Muscle layer of duodenum (tissue), 2 donors: ENCODE results near the gene SFRP2.

Experiments used
- H3K27ac ChIP-seq: one replicate; pipeline ENCODE4 v1.7.0; 2013; ENCODE audit warnings: mild to moderate bottlenecking, low read length
- H3K27me3 ChIP-seq: one replicate; pipeline ENCODE4 v1.7.0; 2013; ENCODE audit warnings: low read depth, mild to moderate bottlenecking, control low read depth, low read length
- H3K36me3 ChIP-seq, 2 donors: one replicate each; pipeline ENCODE4 v1.7.0; 2013; ENCODE audit warnings: low read length in 2 of 2, control low read depth in 1 of 2, mild to moderate bottlenecking in 1 of 2; ENCODE audit not compliant: insufficient read depth in 2 of 2, control insufficient read depth in 1 of 2
- H3K4me1 ChIP-seq, 2 donors: one replicate each; pipeline ENCODE4 v1.7.0; 2013; ENCODE audit warnings: low read length in 2 of 2, mild to moderate bottlenecking in 2 of 2, control low read depth in 1 of 2, moderate library complexity in 1 of 2; ENCODE audit not compliant: insufficient read depth in 2 of 2, control insufficient read depth in 1 of 2
- H3K4me3 ChIP-seq, 2 donors: one replicate each; pipeline ENCODE4 v1.7.0; 2013; ENCODE audit warnings: low read length in 2 of 2, low read depth in 1 of 2, mild to moderate bottlenecking in 1 of 2
- H3K9me3 ChIP-seq, 2 donors: one replicate each; pipeline ENCODE4 v1.7.0; 2013; ENCODE audit warnings: low read length in 2 of 2, control low read depth in 1 of 2, mild to moderate bottlenecking in 1 of 2; ENCODE audit not compliant: control insufficient read depth in 1 of 2
- donor health status: healthy.

SFRP2 gene

GRCh38 chr4:153784166-153784699 lies 4.7 kb downstream of the SFRP2 start:
- Histone ChIP-seq H3K4me1 (peaks cover 0 to 12% of the 10 kb centered on the region in 2 donors), H3K36me3 (no peaks in the 10 kb centered on the region), H3K27me3 (peaks cover 22% of the 10 kb centered on the region), H3K9me3 (no peaks in the 10 kb centered on the region), H3K27ac (no peak overlapping the region), H3K4me3 (no peak overlapping the region)

- Histone ChIP-seq H3K27ac (no peak overlapping the region), H3K4me3 (no peak overlapping the region), H3K27me3 (peaks cover 5% of the 10 kb centered on the region), H3K4me1 (no peaks in the 10 kb centered on the region), H3K9me3 (no peaks in the 10 kb centered on the region), H3K36me3 (no peaks in the 10 kb centered on the region)
Observed at GRCh38 chr4:153782581-153782980, 6.3 kb downstream of the SFRP2 start.

- Histone ChIP-seq H3K36me3 (no peaks in the 10 kb centered on the region), H3K4me3 (no peak overlapping the region), H3K4me1 (no peaks in the 10 kb centered on the region), H3K27me3 (no peaks in the 10 kb centered on the region), H3K27ac (no peak overlapping the region), H3K9me3 (no peaks in the 10 kb centered on the region)
Observed at GRCh38 chr4:153781717-153782416, 7.0 kb downstream of the SFRP2 start.

GRCh38 chr4:153781280-153781679 lies 7.6 kb downstream of the SFRP2 start:
- no peaks in the 10 kb centered on the region for H3K27me3 ChIP-seq
- no peak overlapping the region for H3K27ac ChIP-seq
- no peak overlapping the region for H3K4me3 ChIP-seq
- no peaks in the 10 kb centered on the region for H3K36me3 ChIP-seq
- no peaks in the 10 kb centered on the region for H3K9me3 ChIP-seq
- H3K4me1 ChIP-seq, result no peaks in the 10 kb centered on the region

GRCh38 chr4:153780876-153781275 lies 8.0 kb downstream of the SFRP2 start:
- no peaks in the 10 kb centered on the region for H3K36me3 ChIP-seq
- no peaks in the 10 kb centered on the region for H3K4me1 ChIP-seq
- no peak overlapping the region for H3K4me3 ChIP-seq
- H3K27me3 ChIP-seq, result no peaks in the 10 kb centered on the region
- no peak overlapping the region for H3K27ac ChIP-seq
- H3K9me3 ChIP-seq, result no peaks in the 10 kb centered on the region

GRCh38 chr4:153780221-153780620 lies 8.7 kb downstream of the SFRP2 start:
- H3K4me1 ChIP-seq, result no peaks in the 10 kb centered on the region
- H3K4me3 ChIP-seq, result no peak overlapping the region
- no peak overlapping the region for H3K27ac ChIP-seq
- H3K36me3 ChIP-seq, result no peaks in the 10 kb centered on the region
- no peaks in the 10 kb centered on the region for H3K9me3 ChIP-seq
- H3K27me3 ChIP-seq, result no peaks in the 10 kb centered on the region

GRCh38 chr4:153778383-153778782 lies 10.5 kb downstream of the SFRP2 start:
- no peaks in the 10 kb centered on the region for H3K9me3 ChIP-seq
- H3K4me3 ChIP-seq, result no peak overlapping the region
- H3K36me3 ChIP-seq, result no peaks in the 10 kb centered on the region
- no peaks in the 10 kb centered on the region for H3K27me3 ChIP-seq
- H3K27ac ChIP-seq, result no peak overlapping the region
- no peaks in the 10 kb centered on the region for H3K4me1 ChIP-seq

- Histone ChIP-seq H3K9me3 (no peaks in the 10 kb centered on the region), H3K4me1 (no peaks in the 10 kb centered on the region), H3K4me3 (no peak overlapping the region), H3K36me3 (no peaks in the 10 kb centered on the region), H3K27me3 (no peaks in the 10 kb centered on the region), H3K27ac (no peak overlapping the region)
Observed at GRCh38 chr4:153777421-153777820, 11.5 kb downstream of the SFRP2 start.

- no peaks in the 10 kb centered on the region for H3K27me3 ChIP-seq
- H3K27ac ChIP-seq, result no peak overlapping the region
- H3K4me3 ChIP-seq, result no peak overlapping the region
- no peaks in the 10 kb centered on the region for H3K36me3 ChIP-seq
- no peaks in the 10 kb centered on the region for H3K4me1 ChIP-seq
- no peaks in the 10 kb centered on the region for H3K9me3 ChIP-seq
Observed at GRCh38 chr4:153776601-153777000, 12.3 kb downstream of the SFRP2 start.

- Histone ChIP-seq H3K4me3 (no peak overlapping the region), H3K36me3 (no peaks in the 10 kb centered on the region), H3K27me3 (no peaks in the 10 kb centered on the region), H3K9me3 (no peaks in the 10 kb centered on the region), H3K4me1 (no peaks in the 10 kb centered on the region), H3K27ac (no peak overlapping the region)
Observed at GRCh38 chr4:153773236-153773690, 15.6 kb downstream of the SFRP2 start.

- Histone ChIP-seq H3K27me3 (no peaks in the 10 kb centered on the region), H3K36me3 (no peaks in the 10 kb centered on the region), H3K9me3 (no peaks in the 10 kb centered on the region), H3K4me3 (no peak overlapping the region), H3K4me1 (no peaks in the 10 kb centered on the region), H3K27ac (no peak overlapping the region)
Observed at GRCh38 chr4:153771046-153771445, 17.8 kb downstream of the SFRP2 start.

- H3K36me3 ChIP-seq, result no peaks in the 10 kb centered on the region
- no peak overlapping the region for H3K4me3 ChIP-seq
- no peak overlapping the region for H3K27ac ChIP-seq
- H3K9me3 ChIP-seq, result no peaks in the 10 kb centered on the region
- H3K4me1 ChIP-seq, result no peaks in the 10 kb centered on the region
- no peaks in the 10 kb centered on the region for H3K27me3 ChIP-seq
Observed at GRCh38 chr4:153766758-153767157, 22.1 kb downstream of the SFRP2 start.
